ENCODE measurements around the gene CDH4. TPM values are rescaled to one million over a fixed set of nuclear protein-coding genes. Genes with fewer than 3 reads are reported as not detected.

The CDH4 gene
- total and polyA plus RNA-seq, 2 of the 4 experiments (the other 2 are of a cell fraction): 1.6 to 3.5 TPM

DNA sequence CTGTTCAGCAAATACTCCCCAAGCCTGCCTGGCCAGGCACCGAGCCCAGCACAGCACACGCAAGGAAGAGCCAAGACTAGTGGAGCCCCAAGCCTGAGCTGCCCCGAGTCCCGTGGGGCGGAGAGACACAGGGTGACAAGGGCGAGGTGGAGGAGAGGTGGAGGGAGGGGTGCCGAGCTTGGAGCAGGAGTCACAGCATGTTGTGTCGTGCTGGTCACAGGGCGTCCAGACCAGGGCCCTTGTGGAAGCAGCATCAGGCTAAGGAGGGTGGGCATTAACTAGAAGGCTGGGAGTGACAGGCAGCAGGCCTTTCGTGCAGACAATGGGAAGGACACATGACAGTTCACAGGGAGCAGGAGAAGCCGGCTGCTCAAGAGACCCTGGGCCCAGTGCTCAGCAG, 422.1 kb downstream of the CDH4 start:
- no peak for ATAC-seq (ENCODE audit: low read depth)
- TF ChIP-seq CEBPB (IDR thresholded peaks at IDR 0.05; ENCODE audit: low read depth, low read length) (no peak), MXI1 (IDR thresholded peaks at IDR 0.05; ENCODE audit: borderline replicate concordance, low read depth, low read length) (no peak), MAFK (IDR thresholded peaks at IDR 0.05; ENCODE audit: low read depth, low read length) (no peak), RAD21 (IDR thresholded peaks at IDR 0.05; ENCODE audit: low read length) (no peak), MAZ (IDR thresholded peaks at IDR 0.05; ENCODE audit: borderline replicate concordance, low read depth, low read length) (no peak), RFX5 (IDR thresholded peaks at IDR 0.05; ENCODE audit: low read depth, low read length) (no peak), BHLHE40 (IDR thresholded peaks at IDR 0.05; ENCODE audit: low read depth, low read length) (no peak), RCOR1 (IDR thresholded peaks at IDR 0.05; ENCODE audit: insufficient replicate concordance, low read length) (no peak), CHD1 (IDR thresholded peaks at IDR 0.05; ENCODE audit: low read depth, low read length) (no peak), SMC3 (IDR thresholded peaks at IDR 0.05; ENCODE audit: low read depth, low read length) (no peak), FOS (IDR thresholded peaks at IDR 0.05; ENCODE audit: low read depth, low read length) (no peak), NFE2L2 (IDR thresholded peaks at IDR 0.05; ENCODE audit: low read depth, low read length) (no peak), POLR2A (IDR thresholded peaks at IDR 0.05; ENCODE audit: low read depth, low read length) (no peak)
- TF ChIP-seq, protein P1, sequence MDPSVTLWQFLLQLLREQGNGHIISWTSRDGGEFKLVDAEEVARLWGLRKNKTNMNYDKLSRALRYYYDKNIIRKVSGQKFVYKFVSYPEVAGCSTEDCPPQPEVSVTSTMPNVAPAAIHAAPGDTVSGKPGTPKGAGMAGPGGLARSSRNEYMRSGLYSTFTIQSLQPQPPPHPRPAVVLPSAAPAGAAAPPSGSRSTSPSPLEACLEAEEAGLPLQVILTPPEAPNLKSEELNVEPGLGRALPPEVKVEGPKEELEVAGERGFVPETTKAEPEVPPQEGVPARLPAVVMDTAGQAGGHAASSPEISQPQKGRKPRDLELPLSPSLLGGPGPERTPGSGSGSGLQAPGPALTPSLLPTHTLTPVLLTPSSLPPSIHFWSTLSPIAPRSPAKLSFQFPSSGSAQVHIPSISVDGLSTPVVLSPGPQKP (IDR thresholded peaks at IDR 0.05; ENCODE audit: borderline replicate concordance, low read depth, low read length): no peak
- TF ChIP-seq, protein P2, sequence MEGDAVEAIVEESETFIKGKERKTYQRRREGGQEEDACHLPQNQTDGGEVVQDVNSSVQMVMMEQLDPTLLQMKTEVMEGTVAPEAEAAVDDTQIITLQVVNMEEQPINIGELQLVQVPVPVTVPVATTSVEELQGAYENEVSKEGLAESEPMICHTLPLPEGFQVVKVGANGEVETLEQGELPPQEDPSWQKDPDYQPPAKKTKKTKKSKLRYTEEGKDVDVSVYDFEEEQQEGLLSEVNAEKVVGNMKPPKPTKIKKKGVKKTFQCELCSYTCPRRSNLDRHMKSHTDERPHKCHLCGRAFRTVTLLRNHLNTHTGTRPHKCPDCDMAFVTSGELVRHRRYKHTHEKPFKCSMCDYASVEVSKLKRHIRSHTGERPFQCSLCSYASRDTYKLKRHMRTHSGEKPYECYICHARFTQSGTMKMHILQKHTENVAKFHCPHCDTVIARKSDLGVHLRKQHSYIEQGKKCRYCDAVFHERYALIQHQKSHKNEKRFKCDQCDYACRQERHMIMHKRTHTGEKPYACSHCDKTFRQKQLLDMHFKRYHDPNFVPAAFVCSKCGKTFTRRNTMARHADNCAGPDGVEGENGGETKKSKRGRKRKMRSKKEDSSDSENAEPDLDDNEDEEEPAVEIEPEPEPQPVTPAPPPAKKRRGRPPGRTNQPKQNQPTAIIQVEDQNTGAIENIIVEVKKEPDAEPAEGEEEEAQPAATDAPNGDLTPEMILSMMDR (conservative IDR thresholded peaks at IDR 0.05; ENCODE audit: low read depth, low read length): no peak
- TF ChIP-seq, protein P3, sequence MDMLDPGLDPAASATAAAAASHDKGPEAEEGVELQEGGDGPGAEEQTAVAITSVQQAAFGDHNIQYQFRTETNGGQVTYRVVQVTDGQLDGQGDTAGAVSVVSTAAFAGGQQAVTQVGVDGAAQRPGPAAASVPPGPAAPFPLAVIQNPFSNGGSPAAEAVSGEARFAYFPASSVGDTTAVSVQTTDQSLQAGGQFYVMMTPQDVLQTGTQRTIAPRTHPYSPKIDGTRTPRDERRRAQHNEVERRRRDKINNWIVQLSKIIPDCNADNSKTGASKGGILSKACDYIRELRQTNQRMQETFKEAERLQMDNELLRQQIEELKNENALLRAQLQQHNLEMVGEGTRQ (IDR thresholded peaks at IDR 0.05; ENCODE audit: low read depth, low read length): no peak
- in situ Hi-C loops (cut with MboI; ENCODE audit: low sequenced_read_pairs): no loop called here

More for the DNA sequence above, 422.1 kb downstream of the CDH4 start:
- Histone ChIP-seq H3K23ac (ENCODE audit: low read depth, low read length) (no peak overlapping the region), H3K14ac (replicated peaks; ENCODE audit: low read depth, low read length) (no peak overlapping the region), H3K4me2 (ENCODE audit: low read depth, low read length) (no peak overlapping the region), H2BK15ac (ENCODE audit: low read depth, low read length) (no peak overlapping the region), H3K36me3 (ENCODE audit: control insufficient read depth, insufficient read depth, low read length) (no peaks in the 10 kb centered on the region), H2BK5ac (ENCODE audit: low read depth, low read length, poor library complexity, severe bottlenecking) (no peak overlapping the region), H4K91ac (ENCODE audit: insufficient read depth, low read depth, low read length) (no peak overlapping the region), H3K27ac (ENCODE audit: insufficient read depth, low read length) (no peak overlapping the region), H4K8ac (ENCODE audit: low read depth in 2 of 2, low read length in 2 of 2) (no peak overlapping the region), H3K9me1 (ENCODE audit: insufficient read depth, low read length) (no peaks in the 10 kb centered on the region), H3K4me3 (ENCODE audit: insufficient read depth, low read depth, low read length) (no peak overlapping the region), H2AFZ (replicated peaks; ENCODE audit: low read length, poor library complexity) (peak overlapping the region; percentile 10), H3K9ac (ENCODE audit: low read depth, low read length) (no peak overlapping the region), H3K56ac (ENCODE audit: extremely low read depth, insufficient read depth, low read length) (no peak overlapping the region), H3K79me1 (ENCODE audit: low read depth in 1 of 2, low read length in 2 of 2) (no peaks in the 10 kb centered on the region), H2BK120ac (ENCODE audit: low read depth, low read length) (no peak overlapping the region), H3K4ac (ENCODE audit: low read depth, low read length) (no peak overlapping the region), H4K20me1 (ENCODE audit: insufficient read depth, low read length) (no peaks in the 10 kb centered on the region), H3K4me1 (ENCODE audit: control insufficient read depth, insufficient read depth, low read length) (no peaks in the 10 kb centered on the region), H4K5ac (ENCODE audit: low read depth, low read length) (no peak overlapping the region), H2AK9ac (replicated peaks; ENCODE audit: low read depth, low read length, poor library complexity) (no peak overlapping the region), H3K27me3 (ENCODE audit: control insufficient read depth, insufficient read depth, low read length) (no peaks in the 10 kb centered on the region), H3K18ac (ENCODE audit: low read depth, low read length) (no peak overlapping the region), H2AK5ac (ENCODE audit: low read depth, low read length) (no peak overlapping the region), H3K9me3 (ENCODE audit: control insufficient read depth, insufficient read depth, low read length) (peaks cover 5% of the 10 kb centered on the region; the same call in 1 of the 2 replicates), H2BK20ac (ENCODE audit: low read depth, low read length) (no peak overlapping the region)
- dilution Hi-C loops (cut with HindIII; ENCODE audit: low sequenced_read_pairs, unreplicated experiment) (no loop called here), intact Hi-C loops (cut with micrococcal nuclease) (no loop called here)
- no peak for DNase-seq
- POLR2A ChIA-PET (ENCODE audit: unreplicated experiment): no interaction called here
- WGBS, 2 experiments (ENCODE audit: extremely low coverage in 2 of 2, insufficient read length in 1 of 2): 76% methylated on average over 6 of the region's 11 CpGs; no CpG with 5 or more reads in 1 of the 2 experiments
- CTCF ChIA-PET: no interaction called here
- no TSS peak for BruUV-seq (replicated peaks)

Measured in IMR-90 (cell line).